Testis (tissue), 2 donors: ENCODE data around the gene DNER.
"Not testable (repeated sequence)": the region's sequence is repeated elsewhere in the genome, so short reads cannot be mapped to it uniquely, and the experiment has no call there.

ENCODE experiments used
- CTCF ChIP-seq, 3 experiments: fragments of 450-650 bp in 2 of 3; fragments of 200-600 bp in 1 of 3; sonication (generic) in 1 of 3; IDR thresholded peaks; one replicate each; pipeline ENCODE4 v1.5.1; 2016 to 2019; ENCODE audit warnings: antibody characterized with exemption in 3 of 3, mild to moderate bottlenecking in 2 of 3, moderate library complexity in 1 of 3
- POLR2A ChIP-seq: fragments of 450-650 bp; IDR thresholded peaks from one replicate; pipeline ENCODE4 v1.6.1; 2017; ENCODE audit warnings: antibody characterized with exemption, mild to moderate bottlenecking, moderate library complexity

- TF ChIP-seq POLR2A; CTCF (IDR thresholded peaks at IDR 0.05): not testable (repeated sequence)
Observed at GRCh38 chr2:229506699-229507098, 207.7 kb downstream of the DNER start.
